Osteocyte (in vitro differentiated cells): Measurements from ENCODE around the gene RUNDC3A. TPM values are rescaled to one million over a fixed set of nuclear protein-coding genes. Genes with fewer than 3 reads are reported as not detected.
"Not testable (repeated sequence)": the region's sequence is repeated elsewhere in the genome, so short reads cannot be mapped to it uniquely, and the experiment has no call there.

Experiments
- DNase-seq: peaks from one replicate; pipeline ENCODE4 v3.0.0; 2021; ENCODE audit warnings: mixed read lengths; ENCODE audit not compliant: unreplicated experiment; ENCODE audit errors: extremely low spot score
- H3K27ac Mint-ChIP-seq: one replicate; pipeline ENCODE4 v1.8.0; 2021; ENCODE audit warnings: mild to moderate bottlenecking, mixed read lengths; ENCODE audit not compliant: unreplicated experiment
- H3K27me3 Mint-ChIP-seq: one replicate; pipeline ENCODE4 v1.8.0; 2021; ENCODE audit warnings: mixed read lengths; ENCODE audit not compliant: unreplicated experiment
- H3K36me3 Mint-ChIP-seq: one replicate; pipeline ENCODE4 v1.8.0; 2021; ENCODE audit warnings: mixed read lengths; ENCODE audit not compliant: unreplicated experiment
- H3K4me1 Mint-ChIP-seq: one replicate; pipeline ENCODE4 v1.8.0; 2021; ENCODE audit warnings: mixed read lengths; ENCODE audit not compliant: unreplicated experiment
- H3K4me3 Mint-ChIP-seq: one replicate; pipeline ENCODE4 v1.8.0; 2021; ENCODE audit warnings: mild to moderate bottlenecking, moderate library complexity, mixed read lengths; ENCODE audit not compliant: unreplicated experiment
- H3K9me3 Mint-ChIP-seq: one replicate; pipeline ENCODE4 v1.8.0; 2021; ENCODE audit warnings: mixed read lengths; ENCODE audit not compliant: unreplicated experiment
- CTCF ChIP-seq: fragments of 200-600 bp; sonication (generic); IDR thresholded peaks from 2 replicates; pipeline ENCODE4 v1.5.0; 2021; ENCODE audit warnings: antibody characterized with exemption, mild to moderate bottlenecking, moderate library complexity
- total RNA-seq: library from RNA; stranded (reverse); gene quantifications from 2 replicates; pipeline ENCODE4 v1.2.1, GENCODE V29; 2021

RUNDC3A gene
- total RNA-seq, 1 donor from 2014 or later: 0.38 TPM

DNA sequence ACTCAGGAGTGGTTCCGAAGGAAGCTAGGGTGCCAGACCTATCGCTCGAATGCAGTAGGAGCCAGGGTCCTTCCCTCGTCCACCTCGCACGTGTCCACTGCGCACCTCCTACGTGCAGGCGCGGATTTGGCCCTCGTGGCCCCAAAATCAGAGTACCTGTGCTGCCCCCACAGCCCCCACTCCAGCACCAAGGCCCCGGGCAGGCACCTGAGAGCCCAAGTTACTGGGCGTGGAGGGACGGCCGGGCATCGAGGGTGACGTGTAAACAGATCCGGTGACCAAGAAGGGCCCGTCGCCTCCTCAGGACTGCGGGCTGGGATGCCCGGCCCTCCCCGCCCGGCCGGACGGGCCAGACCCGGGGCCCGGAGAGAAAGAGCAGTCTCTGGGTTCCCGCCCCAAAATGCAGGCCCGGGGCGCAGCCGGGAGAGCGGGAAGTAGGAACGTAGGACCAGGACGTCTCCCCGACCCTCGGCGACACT lies 15.7 kb downstream of the RUNDC3A start:
- DNase-seq: no peak
- Mint-ChIP-seq H3K27me3 (no peaks in the 10 kb centered on the region), H3K4me3 (peak overlapping the region; percentile 79), H3K36me3 (peaks cover 7% of the 10 kb centered on the region), H3K27ac (peak overlapping the region; percentile 47), H3K9me3 (no peaks in the 10 kb centered on the region), H3K4me1 (peaks cover 26% of the 10 kb centered on the region)
- no peak for TF ChIP-seq CTCF

- TF ChIP-seq CTCF: no peak
- Mint-ChIP-seq H3K4me1 (peaks cover 26% of the 10 kb centered on the region), H3K27ac (peak within 1 kb of the TSS; percentile 92), H3K27me3 (no peaks in the 10 kb centered on the region), H3K4me3 (peak within 1 kb of the TSS; percentile 89), H3K9me3 (no peaks in the 10 kb centered on the region), H3K36me3 (peaks cover 2% of the 10 kb centered on the region)
- peak; percentile 98 for DNase-seq
Observed at GRCh38 chr17:44324571-44325275, 16.3 kb downstream of the RUNDC3A start, which contains the start of gene SLC25A39. SLC25A39 (minus strand) TSS chr17:44324823; CDS start chr17:44323562, 1,261 bp downstream.

- DNase-seq: peak; percentile 98
- Mint-ChIP-seq H3K9me3 (no peaks in the 10 kb centered on the region), H3K27ac (peak overlapping the region; percentile 32), H3K4me3 (peak overlapping the region; percentile 60), H3K4me1 (peaks cover 29% of the 10 kb centered on the region), H3K27me3 (no peaks in the 10 kb centered on the region), H3K36me3 (peaks cover 2% of the 10 kb centered on the region)
- TF ChIP-seq CTCF: no peak
Observed at GRCh38 chr17:44326861-44327444, 18.6 kb downstream of the RUNDC3A start.

- no peak for DNase-seq
- no peaks in the 10 kb centered on the region for H3K9me3 Mint-ChIP-seq
- H3K27ac Mint-ChIP-seq: no peak overlapping the region
- TF ChIP-seq CTCF: no peak
- H3K27me3 Mint-ChIP-seq: no peaks in the 10 kb centered on the region
- no peaks in the 10 kb centered on the region for H3K36me3 Mint-ChIP-seq
- H3K4me1 Mint-ChIP-seq: peaks cover 28% of the 10 kb centered on the region
- no peak overlapping the region for H3K4me3 Mint-ChIP-seq
Observed at GRCh38 chr17:44327715-44328449, 19.5 kb downstream of the RUNDC3A start.

DNA sequence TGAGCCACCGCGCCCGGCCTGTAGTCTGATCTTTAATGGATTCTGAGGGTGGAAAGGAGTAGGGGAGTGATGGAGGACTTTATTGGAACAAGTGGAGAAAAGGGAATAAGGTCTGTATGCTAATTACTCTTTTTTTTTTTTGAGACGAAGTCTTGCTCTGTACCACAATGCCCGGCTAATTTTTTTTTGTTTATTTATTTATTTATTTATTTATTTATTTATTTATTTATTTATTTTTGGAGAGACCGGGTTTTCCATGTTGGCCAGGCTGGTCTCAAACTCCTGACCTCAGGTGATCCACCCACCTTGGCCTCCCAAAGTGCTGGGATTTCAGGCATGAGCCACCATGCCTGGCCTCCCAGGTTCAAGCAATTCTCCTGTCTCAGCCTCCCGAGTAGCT lies 21.1 kb downstream of the RUNDC3A start:
- DNase-seq, H3K36me3 Mint-ChIP-seq, H3K27me3 Mint-ChIP-seq, H3K27ac Mint-ChIP-seq, H3K4me3 Mint-ChIP-seq, H3K9me3 Mint-ChIP-seq: not testable (repeated sequence)
- H3K4me1 Mint-ChIP-seq: peaks cover 20% of the 10 kb centered on the region

DNA sequence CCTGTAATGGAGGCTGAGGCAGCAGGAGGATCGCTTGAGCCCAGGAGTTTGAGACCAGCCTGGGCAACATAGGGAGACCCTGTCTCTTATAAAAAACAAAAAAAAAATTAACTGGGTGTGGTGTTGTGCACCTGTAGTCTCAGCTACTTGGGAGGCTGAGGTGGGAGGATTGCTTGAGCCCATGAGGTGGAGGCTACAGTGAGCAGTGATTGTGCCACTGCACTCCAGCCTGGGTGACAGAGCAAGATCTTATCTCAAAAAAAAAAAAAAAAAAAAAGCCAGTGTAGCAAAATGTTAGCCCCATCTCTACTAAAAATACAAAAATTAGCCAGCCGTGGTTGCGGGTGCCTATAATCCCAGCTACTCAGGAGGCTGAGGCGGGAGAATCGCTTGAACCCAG lies 21.9 kb downstream of the RUNDC3A start:
- not testable (repeated sequence) for H3K27me3 Mint-ChIP-seq, DNase-seq, H3K9me3 Mint-ChIP-seq, H3K36me3 Mint-ChIP-seq, H3K27ac Mint-ChIP-seq, H3K4me3 Mint-ChIP-seq
- peaks cover 19% of the 10 kb centered on the region for H3K4me1 Mint-ChIP-seq
